ENCODE measurements around the gene DNMBP.
A peak's percentile ranks its signal among the peaks of the same experiment; 100 is the strongest.

DNA sequence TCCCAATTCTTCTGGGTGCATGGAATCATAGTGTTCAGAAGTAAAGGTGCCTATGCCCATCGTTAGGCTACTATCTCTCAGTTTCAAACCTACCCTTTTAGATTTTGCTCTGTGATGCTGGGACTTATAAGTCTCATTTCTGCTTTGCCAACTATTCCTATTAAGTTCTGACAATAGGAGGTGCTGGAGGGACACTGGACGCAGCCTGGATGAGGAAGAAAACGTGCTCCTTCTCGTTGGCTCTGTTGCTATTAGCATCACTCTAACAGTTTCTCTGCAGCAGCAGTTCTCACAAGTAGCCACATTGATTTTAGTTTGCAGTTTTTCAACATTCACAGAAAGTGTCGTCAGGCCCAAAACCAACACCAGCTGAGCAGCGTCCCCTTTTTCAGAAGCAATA, 154.9 kb downstream of the DNMBP start:
- TF ChIP-seq RAD21 (IDR thresholded peaks at IDR 0.05; ENCODE audit: low read depth) (peak; percentile 76), CREB1 (IDR thresholded peaks at IDR 0.05; ENCODE audit: low read depth) (no peak), EGR1 (IDR thresholded peaks at IDR 0.05) (no peak)

Data from Ishikawa (cell line).